Gastrocnemius medialis (tissue), 4 donors: ENCODE measurements around the gene SYNGR1.
"Not testable (repeated sequence)": the region's sequence is repeated elsewhere in the genome, so short reads cannot be mapped to it uniquely, and the experiment has no call there.

Experiments
- CTCF ChIP-seq, 5 experiments: fragments of 450-650 bp in 3 of 5; fragments of 200-600 bp in 2 of 5; sonication (generic) in 2 of 5; IDR thresholded peaks in 4 of 5; conservative IDR thresholded peaks in 1 of 5; 1 replicate in 4 of 5; 2 replicates in 1 of 5; pipeline ENCODE4 v1.5.1; 2016 to 2019; ENCODE audit warnings: antibody characterized with exemption in 5 of 5, mild to moderate bottlenecking in 3 of 5, moderate library complexity in 3 of 5
- POLR2A ChIP-seq, 2 donors: fragments of 450-650 bp; IDR thresholded peaks; one replicate each; pipeline ENCODE4 v1.6.1; 2017; ENCODE audit warnings: antibody characterized with exemption in 2 of 2, mild to moderate bottlenecking in 2 of 2, moderate library complexity in 2 of 2

- not testable (repeated sequence) for TF ChIP-seq POLR2A (IDR thresholded peaks at IDR 0.05); CTCF (IDR thresholded peaks at IDR 0.05 in 4 of 5, conservative IDR thresholded peaks at IDR 0.05 in 1 of 5)
Observed at GRCh38 chr22:39413204-39413603, 63.4 kb downstream of the SYNGR1 start.
